Spinal cord (tissue), 10 donors: Measurements from ENCODE around the gene CCDC191. TPM values are rescaled to one million over a fixed set of nuclear protein-coding genes. Genes with fewer than 3 reads are reported as not detected.

ENCODE experiments used
- DNase-seq, 6 donors: peaks; one replicate each; pipeline versions ENCODE4 v3.0.0 to v3.0.0-alpha.2; 2013 to 2015; ENCODE audit warnings: low spot score in 6 of 6, low read depth in 4 of 6
- H3K27ac ChIP-seq: one replicate; pipeline ENCODE4 v1.5.1; 2013; ENCODE audit warnings: low read depth, low read length, control low read depth
- H3K27me3 ChIP-seq: one replicate; pipeline ENCODE4 v1.6.1; 2013; ENCODE audit warnings: low read length; ENCODE audit not compliant: control insufficient read depth, insufficient read depth
- H3K36me3 ChIP-seq: one replicate; pipeline ENCODE4 v1.6.1; 2013; ENCODE audit warnings: low read length; ENCODE audit not compliant: control insufficient read depth, insufficient read depth
- H3K4me1 ChIP-seq: one replicate; pipeline ENCODE4 v1.6.1; 2013; ENCODE audit warnings: low read length; ENCODE audit not compliant: control insufficient read depth, insufficient read depth
- H3K4me3 ChIP-seq: one replicate; pipeline ENCODE4 v1.5.1; 2013; ENCODE audit warnings: low read depth, low read length, control low read depth
- H3K9me3 ChIP-seq: one replicate; pipeline ENCODE4 v1.6.1; 2013; ENCODE audit warnings: low read length; ENCODE audit not compliant: control insufficient read depth, insufficient read depth
- WGBS: methylation state at CpG from one replicate; pipeline ENCODE4 v1.1.5; 2013; ENCODE audit warnings: missing lambda C conversion rate; ENCODE audit not compliant: insufficient coverage; 5-methylcytosine and 5-hydroxymethylcytosine counted together
- polyA plus RNA-seq, 2 donors: library from polyadenylated mRNA; unstranded; fragments of 120-200 nt; gene quantifications; one replicate each; pipeline ENCODE4 v1.2.1, GENCODE V29; 2013; ENCODE audit not compliant: insufficient read length in 2 of 2
- total RNA-seq, 2 donors: library from RNA; depleted of rRNA in 1 of 2; stranded (reverse); fragments of 120-200 nt in 1 of 2; fragments of >200 nt in 1 of 2; gene quantifications; one replicate each; pipeline versions ENCODE4 v1.2.3 to v1.2.4, GENCODE V29; 2013 to 2014
- donor health status: healthy.

Gene CCDC191
- total and polyA plus RNA-seq, 4 donors: 5.6 to 13.3 (median 12.1) TPM

DNA sequence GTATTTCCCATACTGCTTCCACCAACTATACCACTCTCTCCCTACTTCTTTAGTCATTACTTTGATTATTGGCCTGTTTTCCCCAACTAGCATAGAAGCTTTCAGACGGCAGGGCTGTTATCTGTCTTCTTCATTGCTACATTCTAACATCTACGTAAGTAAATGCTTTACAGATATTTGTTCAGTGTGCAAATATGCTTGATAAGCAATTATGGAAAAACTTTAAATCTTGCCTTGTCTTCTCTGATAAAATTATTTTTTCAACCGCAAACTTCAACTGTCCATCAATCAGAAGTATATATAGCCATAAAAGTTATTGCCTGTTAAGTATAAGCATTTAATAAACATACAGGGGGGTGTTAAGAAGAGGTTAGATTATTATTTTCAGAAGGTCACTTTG lies 72.8 kb downstream of the CCDC191 start:
- Histone ChIP-seq H3K27ac (no peak overlapping the region), H3K36me3 (peaks cover 3% of the 10 kb centered on the region), H3K27me3 (no peaks in the 10 kb centered on the region), H3K4me1 (no peaks in the 10 kb centered on the region), H3K4me3 (no peak overlapping the region), H3K9me3 (no peaks in the 10 kb centered on the region)
- no peak for DNase-seq
- no CpG with 5 or more reads among the region's 3 CpGs for whole genome bisulfite sequencing

DNA sequence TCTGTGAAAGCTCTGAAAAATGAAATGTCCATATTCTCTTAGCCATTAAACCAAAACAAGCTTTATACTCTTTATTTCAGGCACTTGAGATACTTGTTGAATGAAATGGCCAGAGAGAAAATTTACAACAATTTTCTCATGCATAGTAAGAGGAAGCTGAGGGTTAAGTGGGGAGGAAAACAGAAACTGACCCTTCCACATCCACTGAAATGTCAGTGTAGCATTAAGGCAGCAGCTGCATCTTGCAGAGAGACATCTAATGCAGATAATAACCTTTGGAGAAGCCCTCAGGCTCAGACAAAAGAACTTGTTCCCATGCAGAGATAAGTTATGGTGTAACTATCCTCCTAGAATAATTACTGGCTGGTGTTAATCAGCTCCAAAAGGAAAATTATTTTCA lies 74.5 kb downstream of the CCDC191 start:
- Histone ChIP-seq H3K4me3 (no peak overlapping the region), H3K27me3 (no peaks in the 10 kb centered on the region), H3K9me3 (no peaks in the 10 kb centered on the region), H3K36me3 (peaks cover 6% of the 10 kb centered on the region), H3K27ac (no peak overlapping the region), H3K4me1 (no peaks in the 10 kb centered on the region)
- DNase-seq: no peak

DNA sequence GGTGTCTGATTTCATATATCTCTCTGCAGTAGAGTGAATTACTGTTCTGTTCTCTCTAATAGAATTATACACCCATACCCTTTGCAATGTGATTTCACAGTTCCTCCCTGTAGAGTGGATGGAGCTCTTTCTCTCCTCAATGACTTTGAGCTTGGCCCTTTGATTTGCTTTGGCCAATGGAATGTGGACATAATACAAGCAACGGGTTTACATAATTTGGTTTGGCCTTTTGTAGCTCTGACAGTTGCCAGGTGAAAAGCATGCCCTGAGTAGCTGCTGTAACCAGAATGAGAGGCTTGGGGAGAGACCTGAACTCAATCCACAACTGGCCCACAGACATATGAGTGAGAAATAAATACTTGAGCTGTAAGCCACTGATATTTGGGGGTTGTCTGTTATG lies 76.4 kb downstream of the CCDC191 start:
- 60% methylated on average over 1 of the region's 1 CpG for WGBS
- H3K4me1 ChIP-seq: no peaks in the 10 kb centered on the region
- no peak overlapping the region for H3K27ac ChIP-seq
- H3K27me3 ChIP-seq: no peaks in the 10 kb centered on the region
- no peak overlapping the region for H3K4me3 ChIP-seq
- no peaks in the 10 kb centered on the region for H3K9me3 ChIP-seq
- DNase-seq: no peak
- H3K36me3 ChIP-seq: peaks cover 3% of the 10 kb centered on the region

DNA sequence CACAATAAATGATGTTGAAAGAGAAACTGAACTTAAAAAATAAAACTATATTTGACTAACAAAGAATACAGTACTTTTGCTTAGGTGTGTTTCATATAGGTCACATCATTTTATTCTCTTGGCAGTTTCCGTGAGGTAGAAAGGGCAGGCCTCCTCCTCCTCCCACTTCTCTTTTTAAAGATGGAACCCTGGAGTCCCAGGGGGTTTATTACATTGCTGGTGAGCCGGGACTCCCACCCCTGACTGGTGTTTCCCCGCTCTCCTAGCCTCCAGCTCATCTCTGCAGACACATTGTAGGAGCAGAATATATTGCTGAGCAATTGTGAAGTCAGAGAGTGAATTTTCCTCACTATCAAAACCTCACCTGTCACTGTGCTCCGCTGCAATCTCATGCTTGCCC lies 78.5 kb downstream of the CCDC191 start:
- Histone ChIP-seq H3K27me3 (no peaks in the 10 kb centered on the region), H3K4me1 (no peaks in the 10 kb centered on the region), H3K4me3 (no peak overlapping the region), H3K27ac (no peak overlapping the region), H3K36me3 (peaks cover 3% of the 10 kb centered on the region), H3K9me3 (peaks cover 11% of the 10 kb centered on the region)
- no peak for DNase-seq
- 89% methylated on average over 1 of the region's 4 CpGs for WGBS

DNA sequence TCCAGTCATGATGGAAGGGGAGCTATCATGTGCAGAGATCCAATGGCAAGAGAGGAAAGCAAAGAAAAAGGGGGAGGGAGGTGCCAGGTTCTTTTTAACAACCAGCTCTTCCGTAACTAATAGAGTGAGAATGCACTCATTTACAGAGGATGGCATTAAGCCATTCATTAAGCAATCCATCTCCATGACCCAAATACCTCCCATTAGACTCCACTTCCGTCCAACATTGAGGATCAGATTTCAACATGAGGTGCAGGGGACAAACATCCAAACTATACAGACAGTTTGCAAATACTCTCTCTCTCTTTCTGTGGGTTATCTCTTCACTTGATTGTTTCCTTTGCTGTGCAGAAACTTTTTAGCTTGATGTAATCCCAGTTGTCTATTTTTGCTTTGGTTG lies 87.3 kb downstream of the CCDC191 start:
- Histone ChIP-seq H3K27ac (no peak overlapping the region), H3K36me3 (no peaks in the 10 kb centered on the region), H3K27me3 (no peaks in the 10 kb centered on the region), H3K9me3 (peaks cover 11% of the 10 kb centered on the region), H3K4me3 (no peak overlapping the region), H3K4me1 (no peaks in the 10 kb centered on the region)
- WGBS: 13% methylated on average over 2 of the region's 2 CpGs
- peak in 2 of 6 donors; percentile 16 to 61 for DNase-seq

DNA sequence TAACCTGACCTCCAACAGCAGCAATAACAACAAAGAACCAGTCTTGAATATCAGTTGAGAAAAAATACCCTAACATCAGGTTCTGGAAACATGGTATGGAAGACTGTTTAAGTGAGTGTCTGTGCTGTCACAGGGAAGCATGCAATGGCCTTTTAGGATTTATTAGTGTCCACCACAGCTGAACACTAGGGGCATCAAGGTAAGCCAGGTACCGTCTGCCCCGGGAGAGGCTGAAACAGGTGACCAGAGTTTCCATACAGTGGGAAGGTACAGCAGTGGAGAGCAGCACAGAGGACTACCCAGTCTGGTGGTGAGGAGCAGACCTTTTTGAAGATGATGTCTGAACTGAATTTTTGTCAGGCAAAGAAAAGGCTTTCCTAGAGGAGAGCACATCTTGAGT lies 90.2 kb downstream of the CCDC191 start:
- no peaks in the 10 kb centered on the region for H3K27me3 ChIP-seq
- no peak overlapping the region for H3K4me3 ChIP-seq
- H3K27ac ChIP-seq: no peak overlapping the region
- no peak for DNase-seq
- H3K36me3 ChIP-seq: no peaks in the 10 kb centered on the region
- WGBS: 74% methylated on average over 2 of the region's 2 CpGs
- peaks cover 1% of the 10 kb centered on the region for H3K9me3 ChIP-seq
- H3K4me1 ChIP-seq: no peaks in the 10 kb centered on the region

DNA sequence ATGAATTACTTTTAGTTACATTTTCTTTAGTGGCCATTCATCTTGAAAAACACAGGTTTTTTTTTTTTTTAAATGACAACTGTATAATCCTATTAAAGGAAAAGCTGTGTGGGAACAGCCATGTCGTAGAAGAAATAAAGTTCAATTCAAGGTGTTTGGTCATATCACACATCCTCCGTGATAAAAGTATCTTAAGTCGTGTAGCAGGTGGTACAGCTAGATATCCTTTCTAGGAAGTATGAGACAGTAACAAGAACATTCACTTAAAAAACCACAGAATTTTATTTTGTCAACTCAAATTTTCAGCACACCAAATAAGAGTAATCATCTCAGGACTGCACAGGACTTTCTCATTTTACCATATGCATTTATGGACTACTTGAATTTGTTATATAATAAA lies 92.4 kb downstream of the CCDC191 start:
- H3K36me3 ChIP-seq: no peaks in the 10 kb centered on the region
- DNase-seq: no peak
- H3K9me3 ChIP-seq: no peaks in the 10 kb centered on the region
- H3K4me1 ChIP-seq: no peaks in the 10 kb centered on the region
- no peak overlapping the region for H3K4me3 ChIP-seq
- H3K27me3 ChIP-seq: no peaks in the 10 kb centered on the region
- H3K27ac ChIP-seq: no peak overlapping the region
- WGBS: 100% methylated on average over 1 of the region's 3 CpGs

DNA sequence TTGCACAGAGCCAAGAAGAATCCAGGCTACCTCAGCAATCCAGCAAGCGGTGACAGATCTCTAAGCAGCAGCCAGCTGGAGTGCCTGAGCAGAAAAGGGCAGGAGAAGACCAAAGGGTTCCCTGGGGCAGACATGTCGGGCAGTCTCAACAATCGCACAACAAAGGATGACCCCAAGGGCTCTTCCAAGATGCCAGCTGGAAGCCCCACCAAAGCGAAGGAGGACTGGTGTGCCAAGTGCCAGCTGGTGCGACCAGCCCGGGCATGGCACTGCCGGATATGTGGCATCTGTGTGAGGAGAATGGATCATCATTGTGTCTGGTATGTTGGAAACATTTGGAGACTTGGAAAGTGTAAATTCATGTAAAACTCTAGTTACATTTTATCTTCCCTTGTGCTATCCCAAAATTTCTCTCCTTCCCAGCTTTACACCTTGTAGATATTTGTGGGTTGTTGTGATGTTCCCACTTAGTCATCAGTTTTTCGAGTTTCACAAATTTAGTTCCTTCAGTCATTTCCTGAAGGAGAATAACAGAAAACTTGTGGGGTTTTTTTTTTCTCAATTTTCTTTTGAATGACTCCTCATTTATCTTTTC lies 102.1 kb downstream of the CCDC191 start:
- H3K4me3 ChIP-seq: no peak overlapping the region
- 63% methylated on average over 6 of the region's 8 CpGs for WGBS
- no peaks in the 10 kb centered on the region for H3K4me1 ChIP-seq
- DNase-seq: peak in 1 of 6 donors; percentile 26
- peaks cover 12% of the 10 kb centered on the region for H3K36me3 ChIP-seq
- H3K27me3 ChIP-seq: peaks cover 2% of the 10 kb centered on the region
- no peaks in the 10 kb centered on the region for H3K9me3 ChIP-seq
- no peak overlapping the region for H3K27ac ChIP-seq

DNA sequence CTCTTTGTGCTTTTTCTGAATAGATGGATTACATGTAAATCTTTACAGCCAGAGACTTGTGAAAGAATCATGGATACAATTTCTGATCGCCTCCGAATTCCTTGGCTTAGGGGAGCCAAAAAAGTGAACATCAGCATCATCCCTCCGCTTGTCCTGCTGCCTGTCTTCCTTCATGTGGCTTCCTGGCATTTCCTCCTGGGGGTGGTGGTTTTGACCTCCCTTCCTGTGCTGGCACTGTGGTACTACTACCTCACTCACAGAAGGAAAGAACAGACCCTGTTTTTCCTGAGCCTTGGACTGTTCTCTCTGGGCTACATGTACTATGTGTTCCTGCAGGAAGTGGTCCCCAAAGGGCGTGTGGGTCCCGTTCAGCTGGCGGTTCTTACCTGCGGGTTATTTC lies 102.6 kb downstream of the CCDC191 start:
- no peak overlapping the region for H3K4me3 ChIP-seq
- H3K9me3 ChIP-seq: no peaks in the 10 kb centered on the region
- peaks cover 12% of the 10 kb centered on the region for H3K36me3 ChIP-seq
- peaks cover 3% of the 10 kb centered on the region for H3K27me3 ChIP-seq
- 90% methylated on average over 6 of the region's 7 CpGs for WGBS
- no peak overlapping the region for H3K27ac ChIP-seq
- no peaks in the 10 kb centered on the region for H3K4me1 ChIP-seq
- no peak for DNase-seq

DNA sequence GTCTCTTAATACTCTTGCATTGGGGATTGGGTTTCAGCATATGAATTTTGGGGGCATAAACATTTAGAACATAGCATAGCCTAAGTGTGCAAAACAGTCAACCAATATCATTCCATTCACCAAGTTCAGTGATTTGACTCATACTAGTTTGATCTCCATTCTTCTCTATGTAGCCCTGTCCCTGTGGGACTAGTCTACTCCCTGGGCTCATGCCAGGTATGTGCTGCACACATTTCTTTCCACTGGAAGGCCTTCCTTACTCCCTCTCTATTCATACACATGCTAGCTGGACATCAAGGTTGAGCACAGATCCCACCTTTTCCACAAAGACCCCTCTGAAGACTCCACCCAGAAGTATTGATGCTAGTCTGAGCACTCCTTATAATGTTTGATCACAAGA lies 103.4 kb downstream of the CCDC191 start:
- Histone ChIP-seq H3K9me3 (no peaks in the 10 kb centered on the region), H3K27me3 (peaks cover 5% of the 10 kb centered on the region), H3K36me3 (peaks cover 8% of the 10 kb centered on the region), H3K4me3 (no peak overlapping the region), H3K27ac (no peak overlapping the region), H3K4me1 (peaks cover 7% of the 10 kb centered on the region)
- DNase-seq: no peak
